HL-60 (cell line): ENCODE data around the gene RAI14.

Experiments used
- DNase-seq, 2 experiments: peaks; one replicate each; pipeline ENCODE4 v3.0.0-alpha.2; 2010 to 2020; ENCODE audit warnings: low read depth in 1 of 2, low spot score in 1 of 2
- H3K27ac ChIP-seq: fragments of 250-450 bp; sonication (Bioruptor Pico); replicated peaks from 2 replicates; pipeline ENCODE4 v1.5.1; 2020; ENCODE audit warnings: mild to moderate bottlenecking, moderate library complexity
- H3K27me3 ChIP-seq: fragments of 250-450 bp; sonication (Bioruptor Pico); 2 replicates; pipeline ENCODE4 v1.5.1; 2021; ENCODE audit warnings: mild to moderate bottlenecking, moderate library complexity; ENCODE audit not compliant: insufficient read depth, poor library complexity, severe bottlenecking
- H3K4me3 ChIP-seq: replicated peaks from 2 replicates; pipeline ENCODE4 v1.5.1; 2011; ENCODE audit warnings: mild to moderate bottlenecking, control low read depth, low read length; ENCODE audit not compliant: insufficient read depth
- CTCF ChIP-seq: IDR thresholded peaks from one replicate; pipeline ENCODE4 v1.5.1; 2011; ENCODE audit warnings: low read length, control low read depth, inconsistent platforms; ENCODE audit not compliant: insufficient read depth
- GABPA ChIP-seq: IDR thresholded peaks from 2 replicates; pipeline ENCODE4 v1.6.1; 2012; ENCODE audit warnings: low read depth
- POLR2AphosphoS5 ChIP-seq: IDR thresholded peaks from 2 replicates; pipeline ENCODE4 v1.6.1; 2012; ENCODE audit warnings: low read depth
- SPI1 ChIP-seq: IDR thresholded peaks from 2 replicates; pipeline ENCODE4 v1.6.1; 2012; ENCODE audit warnings: low read depth, mild to moderate bottlenecking, borderline replicate concordance
- TF ChIP-seq, protein P1 (sequence below): IDR thresholded peaks from 2 replicates; pipeline ENCODE4 v1.6.1; 2012; ENCODE audit warnings: low read depth; ENCODE audit not compliant: insufficient replicate concordance

Gene RAI14

GRCh38 chr5:34648039-34648839 is 7.9 kb upstream of the RAI14 start:
- Histone ChIP-seq H3K27ac (no peak overlapping the region), H3K27me3 (peaks cover 4% of the 10 kb centered on the region), H3K4me3 (no peak overlapping the region)
- no peak for TF ChIP-seq POLR2AphosphoS5
- TF ChIP-seq, protein P1, sequence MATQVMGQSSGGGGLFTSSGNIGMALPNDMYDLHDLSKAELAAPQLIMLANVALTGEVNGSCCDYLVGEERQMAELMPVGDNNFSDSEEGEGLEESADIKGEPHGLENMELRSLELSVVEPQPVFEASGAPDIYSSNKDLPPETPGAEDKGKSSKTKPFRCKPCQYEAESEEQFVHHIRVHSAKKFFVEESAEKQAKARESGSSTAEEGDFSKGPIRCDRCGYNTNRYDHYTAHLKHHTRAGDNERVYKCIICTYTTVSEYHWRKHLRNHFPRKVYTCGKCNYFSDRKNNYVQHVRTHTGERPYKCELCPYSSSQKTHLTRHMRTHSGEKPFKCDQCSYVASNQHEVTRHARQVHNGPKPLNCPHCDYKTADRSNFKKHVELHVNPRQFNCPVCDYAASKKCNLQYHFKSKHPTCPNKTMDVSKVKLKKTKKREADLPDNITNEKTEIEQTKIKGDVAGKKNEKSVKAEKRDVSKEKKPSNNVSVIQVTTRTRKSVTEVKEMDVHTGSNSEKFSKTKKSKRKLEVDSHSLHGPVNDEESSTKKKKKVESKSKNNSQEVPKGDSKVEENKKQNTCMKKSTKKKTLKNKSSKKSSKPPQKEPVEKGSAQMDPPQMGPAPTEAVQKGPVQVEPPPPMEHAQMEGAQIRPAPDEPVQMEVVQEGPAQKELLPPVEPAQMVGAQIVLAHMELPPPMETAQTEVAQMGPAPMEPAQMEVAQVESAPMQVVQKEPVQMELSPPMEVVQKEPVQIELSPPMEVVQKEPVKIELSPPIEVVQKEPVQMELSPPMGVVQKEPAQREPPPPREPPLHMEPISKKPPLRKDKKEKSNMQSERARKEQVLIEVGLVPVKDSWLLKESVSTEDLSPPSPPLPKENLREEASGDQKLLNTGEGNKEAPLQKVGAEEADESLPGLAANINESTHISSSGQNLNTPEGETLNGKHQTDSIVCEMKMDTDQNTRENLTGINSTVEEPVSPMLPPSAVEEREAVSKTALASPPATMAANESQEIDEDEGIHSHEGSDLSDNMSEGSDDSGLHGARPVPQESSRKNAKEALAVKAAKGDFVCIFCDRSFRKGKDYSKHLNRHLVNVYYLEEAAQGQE: no peak
- TF ChIP-seq GABPA: no peak
- TF ChIP-seq CTCF: no peak
- TF ChIP-seq SPI1: no peak
- DNase-seq: no peak

DNA sequence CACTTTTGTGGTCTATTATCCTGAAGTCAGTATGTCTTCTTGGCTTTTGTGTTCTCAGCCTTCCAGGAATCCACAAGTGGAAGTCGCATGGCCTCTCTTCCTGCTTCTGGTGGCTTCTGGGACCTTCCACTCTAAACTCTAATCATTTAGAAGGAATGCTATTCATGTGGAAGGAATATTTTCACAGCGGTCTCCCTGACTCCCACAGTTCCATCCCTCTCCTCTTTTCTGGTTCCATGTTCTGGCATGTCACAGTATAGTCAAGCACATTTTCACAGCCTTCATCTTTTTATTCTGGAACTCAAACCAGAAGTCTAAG is 7.3 kb upstream of the RAI14 start:
- DNase-seq: no peak

DNA sequence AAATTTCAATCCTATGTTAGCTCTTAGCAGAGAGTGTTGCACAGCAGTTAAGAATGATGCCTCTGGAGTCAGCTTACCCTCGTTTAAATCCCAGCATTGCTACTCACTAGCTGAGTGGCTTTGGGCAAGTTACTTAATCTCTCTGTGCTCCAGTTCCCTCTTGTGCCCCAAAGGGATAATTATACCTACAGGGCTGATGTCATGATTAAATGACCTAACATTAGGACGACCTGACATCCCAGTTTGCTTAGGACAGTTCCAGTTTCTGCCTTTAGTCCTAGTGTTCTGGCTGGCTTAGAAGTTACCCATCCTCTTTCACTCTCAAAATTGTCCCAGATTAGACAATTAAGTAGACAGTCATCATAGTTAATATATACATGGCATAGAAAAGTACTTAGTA is 4.3 kb upstream of the RAI14 start:
- H3K27ac ChIP-seq: no peak overlapping the region
- no peak overlapping the region for H3K4me3 ChIP-seq
- no peak for TF ChIP-seq SPI1
- TF ChIP-seq POLR2AphosphoS5: no peak
- no peak for TF ChIP-seq CTCF
- no peak for TF ChIP-seq GABPA
- TF ChIP-seq, protein P1: no peak
- H3K27me3 ChIP-seq: peaks cover 28% of the 10 kb centered on the region
- DNase-seq: no peak

More for the DNA sequence above, 7.3 kb upstream of the RAI14 start:
- no peak overlapping the region for H3K4me3 ChIP-seq
- no peak for TF ChIP-seq GABPA
- no peak for TF ChIP-seq POLR2AphosphoS5
- TF ChIP-seq, protein P1: no peak
- TF ChIP-seq CTCF: no peak
- no peak for TF ChIP-seq SPI1
- H3K27me3 ChIP-seq: peaks cover 5% of the 10 kb centered on the region
- no peak overlapping the region for H3K27ac ChIP-seq
